Osteoblast (primary cell): ENCODE data around the gene MAMDC2. TPM values are rescaled to one million over a fixed set of nuclear protein-coding genes. Genes with fewer than 3 reads are reported as not detected.
"Not testable (repeated sequence)": the region's sequence is repeated elsewhere in the genome, so short reads cannot be mapped to it uniquely, and the experiment has no call there.

Experiments
- DNase-seq: peaks from one replicate; pipeline ENCODE4 v3.0.0; 2011; ENCODE audit warnings: low spot score, mixed read lengths; ENCODE audit not compliant: insufficient read length; ENCODE audit errors: missing footprints
- H2AFZ ChIP-seq: 2 replicates; pipeline ENCODE4 v1.6.0; 2011; ENCODE audit warnings: mild to moderate bottlenecking, low read length
- H3K27ac ChIP-seq: 2 replicates; pipeline ENCODE4 v1.5.1; 2011; ENCODE audit warnings: mild to moderate bottlenecking, low read depth, low read length, moderate library complexity
- H3K27me3 ChIP-seq: 2 replicates; pipeline ENCODE4 v1.6.0; 2012; ENCODE audit warnings: mild to moderate bottlenecking, control low read depth, inconsistent platforms, low read length, moderate library complexity; ENCODE audit not compliant: insufficient read depth
- H3K36me3 ChIP-seq: 2 replicates; pipeline ENCODE4 v1.5.1; 2011; ENCODE audit warnings: mild to moderate bottlenecking, low read length, control low read depth, moderate library complexity; ENCODE audit not compliant: insufficient read depth
- H3K4me1 ChIP-seq: 2 replicates; pipeline ENCODE4 v1.5.1; 2011; ENCODE audit warnings: mild to moderate bottlenecking, low read length, control low read depth, moderate library complexity; ENCODE audit not compliant: insufficient read depth
- H3K4me2 ChIP-seq: 2 replicates; pipeline ENCODE4 v1.6.0; 2011; ENCODE audit warnings: mild to moderate bottlenecking, low read length; ENCODE audit not compliant: insufficient read depth
- H3K4me3 ChIP-seq: fragments of 200-600 bp; sonication (generic); 3 replicates; pipeline ENCODE4 v1.5.1; 2012; ENCODE audit warnings: mild to moderate bottlenecking, low read length, inconsistent platforms; ENCODE audit not compliant: insufficient read depth
- H3K79me2 ChIP-seq: 2 replicates; pipeline ENCODE4 v1.6.0; 2012; ENCODE audit warnings: mild to moderate bottlenecking, low read length, control low read depth, inconsistent platforms; ENCODE audit not compliant: insufficient read depth
- H3K9me3 ChIP-seq: 2 replicates; pipeline ENCODE4 v1.5.1; 2011; ENCODE audit warnings: low read depth, low read length, control low read depth
- H4K20me1 ChIP-seq: 2 replicates; pipeline ENCODE4 v1.6.0; 2012; ENCODE audit warnings: mild to moderate bottlenecking, low read length, control low read depth; ENCODE audit not compliant: insufficient read depth
- total RNA-seq: library from RNA; depleted of rRNA; stranded (reverse); fragments of >200 nt; gene quantifications from 2 replicates; pipeline ENCODE4 v1.2.3, GENCODE V29; 2012
- TF ChIP-seq, protein P1 (sequence below): IDR thresholded peaks from 2 replicates; pipeline ENCODE4 v1.5.1; 2011; ENCODE audit warnings: mild to moderate bottlenecking, low read depth, low read length, moderate library complexity; ENCODE audit errors: extremely low read depth

Gene MAMDC2
- total RNA-seq, 1 donor: 1.4 TPM

DNA sequence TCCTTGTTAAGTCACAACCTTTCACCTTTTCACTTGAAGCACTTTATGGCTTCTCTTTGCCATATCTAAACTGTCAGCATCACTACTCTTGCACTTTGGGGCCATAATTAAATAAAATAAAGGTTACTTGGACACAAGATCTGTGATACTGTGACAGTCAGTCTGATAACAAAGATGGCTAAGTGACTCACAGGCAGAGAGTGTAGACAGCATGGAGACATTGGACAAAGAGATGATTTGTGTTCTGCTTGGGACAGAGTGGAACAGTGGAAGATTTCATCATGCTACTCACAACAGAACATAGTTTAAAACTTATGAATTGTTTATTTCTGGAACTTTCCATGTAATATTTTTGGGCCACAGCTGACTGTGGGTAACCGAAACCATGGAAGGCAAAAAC, 133.5 kb downstream of the MAMDC2 start:
- DNase-seq: no peak
- no peak overlapping the region for H2AFZ ChIP-seq
- no peaks in the 10 kb centered on the region for H4K20me1 ChIP-seq
- H3K36me3 ChIP-seq: no peaks in the 10 kb centered on the region
- H3K9me3 ChIP-seq: no peaks in the 10 kb centered on the region
- no peak overlapping the region for H3K4me3 ChIP-seq
- H3K79me2 ChIP-seq: no peaks in the 10 kb centered on the region
- H3K27me3 ChIP-seq: no peaks in the 10 kb centered on the region
- H3K4me2 ChIP-seq: no peak overlapping the region
- H3K27ac ChIP-seq: no peak overlapping the region
- TF ChIP-seq, protein P1, sequence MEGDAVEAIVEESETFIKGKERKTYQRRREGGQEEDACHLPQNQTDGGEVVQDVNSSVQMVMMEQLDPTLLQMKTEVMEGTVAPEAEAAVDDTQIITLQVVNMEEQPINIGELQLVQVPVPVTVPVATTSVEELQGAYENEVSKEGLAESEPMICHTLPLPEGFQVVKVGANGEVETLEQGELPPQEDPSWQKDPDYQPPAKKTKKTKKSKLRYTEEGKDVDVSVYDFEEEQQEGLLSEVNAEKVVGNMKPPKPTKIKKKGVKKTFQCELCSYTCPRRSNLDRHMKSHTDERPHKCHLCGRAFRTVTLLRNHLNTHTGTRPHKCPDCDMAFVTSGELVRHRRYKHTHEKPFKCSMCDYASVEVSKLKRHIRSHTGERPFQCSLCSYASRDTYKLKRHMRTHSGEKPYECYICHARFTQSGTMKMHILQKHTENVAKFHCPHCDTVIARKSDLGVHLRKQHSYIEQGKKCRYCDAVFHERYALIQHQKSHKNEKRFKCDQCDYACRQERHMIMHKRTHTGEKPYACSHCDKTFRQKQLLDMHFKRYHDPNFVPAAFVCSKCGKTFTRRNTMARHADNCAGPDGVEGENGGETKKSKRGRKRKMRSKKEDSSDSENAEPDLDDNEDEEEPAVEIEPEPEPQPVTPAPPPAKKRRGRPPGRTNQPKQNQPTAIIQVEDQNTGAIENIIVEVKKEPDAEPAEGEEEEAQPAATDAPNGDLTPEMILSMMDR: no peak
- H3K4me1 ChIP-seq: no peaks in the 10 kb centered on the region

DNA sequence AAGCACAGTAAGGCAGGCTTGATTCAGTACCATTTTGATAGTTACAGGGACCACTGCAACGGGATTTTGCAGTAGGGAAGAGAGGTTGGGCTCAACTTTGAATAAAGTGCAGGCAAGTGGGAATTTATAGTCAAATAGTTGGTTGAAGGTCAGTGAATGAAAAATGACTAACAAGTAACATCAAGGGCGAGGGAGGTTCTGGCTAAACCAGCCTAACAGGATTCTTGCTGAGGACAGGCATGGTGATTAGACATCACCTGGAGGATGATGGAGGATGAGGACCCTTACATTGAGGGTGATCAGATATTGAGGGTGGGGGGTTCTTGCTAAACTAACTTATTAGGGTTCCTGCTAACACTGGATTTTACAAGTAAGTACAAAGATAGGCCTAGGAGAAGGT, 149.1 kb downstream of the MAMDC2 start:
- Histone ChIP-seq H3K4me2 (no peak overlapping the region), H3K9me3 (no peaks in the 10 kb centered on the region), H4K20me1 (no peaks in the 10 kb centered on the region), H3K36me3 (no peaks in the 10 kb centered on the region), H3K27ac (no peak overlapping the region), H2AFZ (no peak overlapping the region), H3K4me1 (no peaks in the 10 kb centered on the region), H3K4me3 (no peak overlapping the region), H3K27me3 (no peaks in the 10 kb centered on the region), H3K79me2 (no peaks in the 10 kb centered on the region)
- no peak for DNase-seq
- TF ChIP-seq, protein P1: no peak

DNA sequence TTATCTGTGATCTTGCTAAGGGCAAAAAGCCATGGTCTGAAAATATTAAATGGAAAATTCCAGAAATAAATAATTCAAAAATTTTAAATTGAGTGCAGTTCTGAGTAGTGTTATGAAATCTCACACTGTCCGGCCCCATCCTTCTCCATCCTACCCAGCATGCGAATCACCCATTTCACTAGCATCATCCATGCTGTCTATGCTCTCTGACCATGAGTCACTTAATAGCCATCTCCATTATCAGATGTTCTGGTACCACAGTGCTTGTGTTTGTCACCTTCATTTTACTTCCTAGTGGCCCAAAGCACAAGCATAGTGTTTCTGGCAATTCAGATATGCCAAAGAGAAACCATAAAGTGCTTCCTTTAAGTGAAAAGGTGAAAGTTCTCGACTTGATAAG, 151.8 kb downstream of the MAMDC2 start:
- TF ChIP-seq, protein P1: no peak

DNA sequence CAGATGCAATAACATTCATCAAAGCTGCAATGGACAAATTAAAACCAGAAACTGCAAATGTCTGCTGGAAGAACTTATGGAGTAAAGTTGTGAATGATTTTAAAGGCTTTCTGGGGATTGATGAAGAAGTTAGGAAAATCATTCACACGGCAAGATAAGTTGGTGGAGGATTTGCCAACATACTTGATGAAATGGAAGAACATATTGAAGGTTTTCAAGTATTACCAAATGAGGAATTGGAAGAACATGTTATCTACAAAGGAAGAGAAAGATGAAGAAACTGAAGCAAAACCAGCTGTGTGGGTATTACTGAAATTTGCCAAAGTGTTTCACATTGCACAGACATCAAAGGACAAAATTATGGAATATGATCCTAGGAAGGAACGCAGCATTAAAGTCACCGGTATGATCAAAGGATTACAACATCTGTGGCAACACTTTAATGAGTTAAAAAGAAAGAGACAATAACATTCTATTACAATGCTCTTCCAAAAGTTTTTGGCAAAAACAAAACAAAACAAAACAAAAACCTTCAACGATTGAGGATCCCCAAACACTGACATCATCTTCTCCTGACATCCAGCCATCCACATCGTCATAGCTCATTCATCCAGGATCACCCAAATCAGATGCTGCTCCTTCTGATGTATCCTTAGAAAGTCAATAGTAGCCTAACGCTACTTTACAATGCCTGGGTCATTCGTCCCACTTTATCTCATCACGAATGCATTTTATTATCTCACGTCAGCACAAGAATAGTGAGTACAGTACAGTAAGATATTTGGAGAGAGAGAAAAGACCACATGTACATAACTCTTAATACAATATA, 153.8 kb downstream of the MAMDC2 start:
- no peaks in the 10 kb centered on the region for H3K4me1 ChIP-seq
- no peaks in the 10 kb centered on the region for H3K79me2 ChIP-seq
- no peak overlapping the region for H3K4me2 ChIP-seq
- H3K4me3 ChIP-seq: no peak overlapping the region
- no peak overlapping the region for H3K27ac ChIP-seq
- no peaks in the 10 kb centered on the region for H3K36me3 ChIP-seq
- H2AFZ ChIP-seq: no peak overlapping the region
- TF ChIP-seq, protein P1: no peak
- no peak for DNase-seq
- H4K20me1 ChIP-seq: no peaks in the 10 kb centered on the region
- no peaks in the 10 kb centered on the region for H3K9me3 ChIP-seq
- no peaks in the 10 kb centered on the region for H3K27me3 ChIP-seq

More for the DNA sequence above, 151.8 kb downstream of the MAMDC2 start:
- no peak overlapping the region for H3K4me2 ChIP-seq
- no peak for DNase-seq
- H3K4me3 ChIP-seq: no peak overlapping the region
- H4K20me1 ChIP-seq: no peaks in the 10 kb centered on the region
- no peaks in the 10 kb centered on the region for H3K79me2 ChIP-seq
- no peak overlapping the region for H3K27ac ChIP-seq
- no peaks in the 10 kb centered on the region for H3K36me3 ChIP-seq
- no peaks in the 10 kb centered on the region for H3K9me3 ChIP-seq
- no peaks in the 10 kb centered on the region for H3K27me3 ChIP-seq
- H2AFZ ChIP-seq: no peak overlapping the region
- H3K4me1 ChIP-seq: no peaks in the 10 kb centered on the region

DNA sequence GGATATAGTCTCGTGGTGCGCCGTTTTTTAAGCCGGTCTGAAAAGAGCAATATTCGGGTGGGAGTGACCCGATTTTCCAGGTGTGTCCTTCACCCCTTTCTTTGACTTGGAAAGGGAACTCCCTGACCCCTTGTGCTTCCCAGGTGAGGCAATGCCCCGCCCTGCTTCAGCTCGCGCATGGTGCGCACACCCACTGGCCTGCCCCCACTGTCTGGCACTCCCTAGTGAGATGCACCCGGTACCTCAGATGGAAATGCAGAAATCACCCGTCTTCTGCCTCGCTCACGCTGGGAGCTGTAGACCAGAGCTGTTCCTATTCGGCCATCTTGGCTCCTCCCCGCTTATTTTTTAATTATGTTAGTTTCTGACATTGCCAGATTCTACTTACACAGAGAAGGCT, 161.1 kb downstream of the MAMDC2 start:
- not testable (repeated sequence) for H2AFZ ChIP-seq, H3K27me3 ChIP-seq, H4K20me1 ChIP-seq, H3K27ac ChIP-seq, H3K4me2 ChIP-seq, H3K4me3 ChIP-seq, H3K36me3 ChIP-seq, DNase-seq, H3K9me3 ChIP-seq, H3K4me1 ChIP-seq, H3K79me2 ChIP-seq
